Activated effector memory CD4-positive, alpha-beta T cell treated with anti-CD3 and anti-CD28 coated beads, Interleukin-2, amount 50 U/mL, for 16 hours (primary cell): Measurements from ENCODE around the gene AGPS.
"Not testable (repeated sequence)": the region's sequence is repeated elsewhere in the genome, so short reads cannot be mapped to it uniquely, and the experiment has no call there.

Experiments
- DNase-seq: peaks from one replicate; pipeline ENCODE4 v3.0.0-alpha.2; 2020

AGPS gene

DNA sequence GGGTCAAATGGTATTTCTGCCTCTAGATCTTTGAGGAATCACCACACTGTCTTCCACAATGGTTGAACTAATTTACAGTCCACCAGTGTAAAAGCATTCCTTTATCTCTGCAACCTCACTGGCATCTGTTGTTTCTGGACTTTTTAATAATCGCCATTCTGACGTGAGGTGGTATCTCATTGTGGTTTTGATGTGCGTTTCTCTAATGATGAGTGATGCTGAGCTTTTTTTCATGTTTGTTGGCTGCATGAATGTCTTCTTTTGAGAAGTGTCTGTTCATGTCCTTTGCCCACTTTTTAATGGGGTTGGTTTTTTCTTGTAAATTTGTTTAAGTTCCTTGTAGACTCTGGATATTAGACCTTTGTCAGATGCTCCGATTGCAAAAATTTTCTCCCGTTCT is 32.0 kb downstream of the AGPS start:
- not testable (repeated sequence) for DNase-seq

DNA sequence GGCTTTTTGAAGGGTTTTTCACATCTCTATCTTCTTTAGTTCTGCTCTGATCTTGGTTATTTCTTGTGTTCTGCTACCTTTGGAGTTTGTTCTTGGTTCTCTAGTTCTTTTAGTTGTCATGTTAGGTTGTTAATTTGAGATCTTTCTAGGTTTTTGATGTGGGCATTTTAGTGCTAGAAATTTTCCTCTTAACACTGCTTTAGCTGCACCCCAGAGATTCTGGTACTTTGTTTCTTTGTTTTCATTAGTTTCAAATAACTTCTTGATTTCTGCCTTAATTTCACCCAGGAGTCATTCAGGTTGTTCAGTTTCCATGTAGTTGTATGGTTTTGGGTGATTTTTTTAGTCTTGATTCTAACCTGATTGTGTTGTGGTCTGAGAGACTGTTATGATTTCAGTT is 34.7 kb downstream of the AGPS start:
- DNase-seq: no peak

DNA sequence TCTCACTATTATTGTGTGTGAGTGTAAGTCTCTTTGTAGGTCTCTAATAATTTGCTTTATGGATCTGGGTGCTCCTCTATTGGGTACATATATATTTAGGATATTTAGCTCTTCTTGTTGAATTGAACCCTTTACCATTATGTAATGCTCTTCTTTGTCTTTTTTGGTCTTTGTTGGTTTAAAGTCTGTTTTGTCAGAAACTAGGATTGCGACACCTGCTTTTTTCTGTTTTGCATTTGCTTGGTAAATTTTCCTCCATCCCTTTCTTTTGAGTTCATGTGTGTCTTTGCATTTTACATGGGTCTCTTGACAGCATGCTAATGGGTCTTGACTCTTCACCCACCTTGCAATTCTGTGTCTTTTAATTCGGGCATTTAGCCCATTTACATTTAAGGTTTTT is 35.4 kb downstream of the AGPS start:
- DNase-seq: not testable (repeated sequence)

- no peak for DNase-seq
Observed at GRCh38 chr2:177429688-177430325, 37.2 kb downstream of the AGPS start.

DNA sequence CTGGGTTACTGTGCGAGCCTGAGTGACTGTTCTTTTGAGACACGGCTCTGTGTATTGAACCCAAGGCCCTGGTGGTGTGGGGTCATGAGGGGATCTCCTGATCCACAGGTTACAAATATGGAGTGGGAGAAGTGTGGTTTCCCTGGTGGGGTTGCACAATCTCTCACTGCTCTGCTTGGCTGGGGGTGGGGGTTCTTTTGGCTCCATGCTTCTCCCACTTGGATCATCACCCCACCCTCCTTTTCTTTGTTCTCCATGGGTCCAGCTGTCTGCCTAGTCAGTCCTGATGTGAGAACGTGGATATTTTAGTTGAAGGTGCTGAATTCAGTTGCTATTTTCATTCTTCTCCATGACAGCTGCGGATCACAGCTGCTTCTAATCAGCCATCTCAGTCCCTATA is 37.8 kb downstream of the AGPS start:
- no peak for DNase-seq

- DNase-seq: not testable (repeated sequence)
Observed at GRCh38 chr2:177431111-177431725, 38.6 kb downstream of the AGPS start.

DNA sequence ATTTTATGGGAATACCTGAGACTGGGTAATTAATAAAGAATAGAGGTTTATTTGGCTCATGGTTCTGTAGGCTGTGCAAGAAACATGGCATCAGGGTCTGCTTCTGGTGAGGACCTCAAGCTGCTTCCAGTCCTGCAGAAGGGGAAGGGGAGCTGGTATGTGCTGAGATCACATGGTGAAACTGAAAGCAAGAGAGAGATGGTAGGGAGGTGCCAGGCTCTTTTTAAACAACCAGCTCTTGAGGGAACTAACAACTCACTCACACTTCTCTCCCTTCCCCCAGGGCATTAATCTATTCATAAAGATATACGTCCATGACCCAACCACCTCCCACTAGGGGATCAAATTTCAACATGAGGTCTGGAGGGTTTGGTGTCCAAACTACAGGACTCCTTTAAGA is 40.1 kb downstream of the AGPS start:
- no peak for DNase-seq

- DNase-seq: no peak
Observed at GRCh38 chr2:177433402-177433801, 40.8 kb downstream of the AGPS start.

DNA sequence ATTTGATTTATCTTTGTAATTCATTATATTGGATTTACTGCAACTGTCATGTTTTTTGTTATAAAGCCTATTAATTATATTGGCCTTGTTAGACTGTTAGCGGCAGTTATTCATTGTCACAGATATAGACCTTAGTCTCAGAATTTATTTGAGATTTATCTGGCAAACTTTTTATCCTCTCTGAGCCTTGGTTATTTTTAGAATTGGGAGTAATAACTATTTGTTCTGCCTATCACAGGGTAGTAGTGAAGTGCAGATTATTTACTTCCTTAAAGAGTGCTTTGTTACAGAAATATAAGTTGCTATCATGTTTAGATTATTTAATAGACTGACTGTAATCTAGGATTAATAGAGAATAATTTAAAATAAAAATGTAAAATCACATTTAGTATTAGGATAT is 41.9 kb downstream of the AGPS start:
- no peak for DNase-seq

DNA sequence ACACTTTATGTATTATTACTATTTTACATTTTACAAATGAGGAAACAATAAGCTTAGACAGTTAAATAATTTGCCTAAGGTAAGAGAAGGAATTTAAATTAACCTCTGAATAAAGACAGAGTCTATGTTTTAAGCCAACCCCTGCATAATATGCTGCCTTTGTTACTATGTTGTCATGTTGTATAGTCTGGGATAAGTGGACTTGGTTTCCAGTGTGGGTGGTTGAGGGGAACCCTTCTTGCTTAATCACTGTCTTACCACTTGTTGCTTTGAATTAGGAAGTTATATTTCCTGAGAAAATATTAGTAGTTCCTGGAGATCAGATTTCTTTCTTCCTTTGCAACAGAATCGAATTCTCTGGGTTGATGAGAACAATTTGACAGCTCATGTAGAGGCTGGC is 52.6 kb downstream of the AGPS start:
- DNase-seq: no peak

DNA sequence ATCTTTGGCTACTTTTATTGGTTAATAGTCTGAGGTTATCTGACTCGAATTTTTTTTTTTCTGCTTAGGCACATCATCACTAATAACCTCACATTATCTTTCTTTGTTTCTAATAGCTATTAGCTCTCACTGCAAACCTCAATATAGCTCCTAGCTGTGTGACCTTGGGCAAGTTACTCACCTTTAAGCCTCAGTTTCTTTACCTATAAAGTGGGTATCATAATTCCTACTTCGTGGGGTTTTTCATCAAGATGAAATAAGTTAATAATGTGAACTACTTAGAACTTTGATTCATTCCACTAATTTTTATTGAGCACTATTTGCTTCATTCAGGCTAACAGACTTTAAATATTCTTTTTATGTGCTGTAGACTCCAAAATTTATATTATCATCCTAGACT is 55.5 kb downstream of the AGPS start:
- no peak for DNase-seq

DNA sequence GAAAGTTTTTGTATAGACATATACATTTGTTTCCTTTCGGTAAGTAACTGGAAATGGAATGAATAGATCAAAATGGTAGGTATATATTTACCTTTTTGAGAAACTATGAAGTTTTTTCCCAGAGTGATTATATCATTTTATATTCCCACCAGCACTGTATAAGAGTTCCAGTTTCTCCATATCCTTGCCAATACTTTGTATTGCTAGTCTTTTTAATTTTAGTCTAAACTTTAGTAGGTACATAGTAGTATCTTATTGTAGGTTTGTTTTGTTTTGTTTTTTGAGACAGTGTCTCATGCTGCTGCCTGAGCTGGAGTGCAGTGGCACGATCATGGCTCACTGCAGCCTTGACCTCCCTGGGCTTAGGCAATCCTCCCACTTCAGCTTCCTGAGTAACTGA is 56.6 kb downstream of the AGPS start:
- DNase-seq: no peak

DNA sequence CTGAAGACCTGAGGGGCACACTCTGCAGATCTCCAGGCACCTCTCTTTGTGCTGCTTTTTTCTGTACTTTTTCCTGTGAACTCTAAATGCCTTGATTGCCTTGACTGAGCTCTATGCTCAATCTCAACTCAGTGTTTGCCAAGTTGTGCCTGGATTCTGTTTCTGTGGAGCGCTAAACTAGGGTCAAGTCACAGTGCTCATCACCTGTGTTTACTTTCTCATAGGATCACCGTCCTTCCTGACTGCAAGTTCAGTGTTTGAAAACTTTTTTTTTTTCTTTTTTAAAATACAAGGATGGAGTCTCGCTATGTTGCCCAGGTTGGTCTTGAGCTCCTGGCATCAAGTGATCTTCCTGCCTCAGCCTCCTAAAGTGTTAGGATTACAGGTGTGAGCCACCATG is 62.6 kb downstream of the AGPS start:
- no peak for DNase-seq

- not testable (repeated sequence) for DNase-seq
Observed at GRCh38 chr2:177459756-177460155, 67.2 kb downstream of the AGPS start.

DNA sequence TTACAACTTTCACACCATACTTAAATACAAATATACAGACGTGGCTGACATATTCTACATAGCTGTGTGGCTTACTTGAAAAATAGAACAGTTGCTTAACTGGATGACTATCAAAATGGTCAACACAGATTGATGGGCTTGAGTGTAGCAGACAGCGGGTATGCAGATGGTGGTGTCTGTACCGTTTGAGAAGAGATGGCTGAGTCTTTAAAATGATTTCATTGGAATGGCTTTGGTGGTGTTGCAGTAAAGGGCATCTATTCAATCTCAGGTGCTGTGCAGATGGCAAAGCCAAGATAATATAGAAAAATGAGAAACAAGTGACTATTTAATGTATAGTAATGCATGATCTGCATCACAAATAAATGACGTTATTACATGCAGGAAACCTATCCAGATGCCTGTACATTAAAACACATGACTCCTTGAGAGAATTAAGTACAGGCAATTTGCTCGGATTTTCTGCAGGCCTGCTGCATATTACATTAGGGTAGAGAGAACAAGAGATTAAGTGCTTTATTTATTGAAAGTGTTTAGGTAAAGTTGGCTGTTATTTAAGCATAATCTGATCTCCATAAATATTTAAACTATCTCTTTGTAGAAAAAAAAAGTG is 68.5 kb downstream of the AGPS start:
- no peak for DNase-seq

- DNase-seq: no peak
Observed at GRCh38 chr2:177464549-177464948, 72.0 kb downstream of the AGPS start.

GRCh38 chr2:177465400-177466138 is 73.0 kb downstream of the AGPS start:
- DNase-seq: no peak

- DNase-seq: no peak
Observed at GRCh38 chr2:177466337-177467195, 74.0 kb downstream of the AGPS start.

DNA sequence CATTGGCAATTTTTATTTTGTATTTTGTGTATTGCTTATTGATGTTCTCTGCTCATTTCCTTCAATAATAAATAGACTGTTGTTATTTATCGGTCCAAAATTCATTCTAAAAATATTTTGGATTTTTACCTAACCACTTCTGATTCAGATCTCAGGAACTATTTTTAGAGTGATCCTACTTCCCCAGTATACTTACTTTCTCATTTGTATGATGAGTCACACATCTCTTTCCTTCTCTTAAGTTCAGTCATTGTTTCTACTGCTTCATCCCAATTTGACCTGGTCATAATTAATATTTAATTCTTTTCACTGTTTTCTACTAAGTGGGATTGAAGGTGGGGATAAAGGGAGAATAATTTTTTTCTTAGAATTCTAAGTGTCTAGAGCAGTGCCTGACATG is 75.1 kb downstream of the AGPS start:
- DNase-seq: no peak

DNA sequence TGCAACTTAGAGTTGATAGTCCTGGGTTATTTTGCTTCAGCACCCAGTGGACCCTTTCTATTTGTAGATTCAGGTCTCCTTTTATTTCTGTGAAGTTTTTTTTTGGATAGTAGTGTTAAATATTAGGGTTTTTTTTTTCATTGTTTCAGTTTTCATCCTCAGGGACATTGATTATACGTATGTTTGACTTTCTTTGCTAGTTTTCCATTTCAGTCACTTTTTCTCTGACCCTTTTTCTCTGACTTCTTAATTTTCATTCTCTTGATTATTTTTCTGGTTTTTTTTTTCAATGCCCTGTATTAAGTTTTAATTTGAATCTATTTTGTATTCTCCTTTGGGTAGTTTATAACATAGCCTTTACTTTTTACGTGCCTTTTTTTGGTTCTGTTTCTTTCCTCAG is 79.4 kb downstream of the AGPS start:
- DNase-seq: no peak

GRCh38 chr2:177474301-177474700 is 81.7 kb downstream of the AGPS start:
- DNase-seq: no peak

DNA sequence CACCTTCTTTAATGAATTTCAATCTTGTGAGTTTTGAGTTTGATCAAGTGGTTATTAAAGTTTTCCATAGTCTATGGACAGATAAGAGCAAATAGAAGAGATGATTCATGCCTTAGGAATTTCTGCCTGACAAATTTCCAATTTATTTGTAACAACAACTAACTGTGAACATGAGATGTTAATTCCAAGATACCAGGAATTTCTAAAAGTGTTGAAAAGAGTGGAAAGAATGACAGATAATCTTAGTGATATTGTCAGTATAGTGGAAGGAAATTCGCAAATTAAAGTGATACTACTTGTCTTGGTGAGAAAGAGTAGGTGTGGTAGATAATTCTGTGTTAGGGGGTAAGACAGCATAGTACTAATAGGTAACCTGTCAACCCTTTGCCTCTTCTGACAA is 82.4 kb downstream of the AGPS start:
- DNase-seq: no peak

- no peak for DNase-seq
Observed at GRCh38 chr2:177476897-177477296, 84.3 kb downstream of the AGPS start.
